Caco-2 (cell line): Measurements from ENCODE around the gene ABCA4. TPM values are rescaled to one million over a fixed set of nuclear protein-coding genes. Genes with fewer than 3 reads are reported as not detected.
A peak's percentile ranks its signal among the peaks of the same experiment; 100 is the strongest.

Source experiments
- BruUV-seq: library from RNA; stranded (reverse); fragments of 400-500 nt; replicated peaks from 2 replicates; lab custom pipeline; 2021; lab: Mats Ljungman, UMichigan
- CTCF ChIA-PET: fragments of 300-600 bp; sonication (Branson Sonifier 250); formaldehyde crosslinking; loops from one replicate; lab custom pipeline; 2022; ENCODE audit warnings: antibody characterized with exemption; lab: Charles Lee
- POLR2A ChIA-PET: fragments of 300-600 bp; sonication (Branson Sonifier 250); formaldehyde crosslinking; loops from one replicate; lab custom pipeline; 2022; ENCODE audit warnings: antibody characterized with exemption; lab: Charles Lee
- DNase-seq, 2 experiments: peaks; one replicate each; pipeline versions ENCODE4 v3.0.0 to v3.0.0-alpha.2; 2020 to 2022
- H3K27me3 ChIP-seq: replicated peaks from 2 replicates; pipeline ENCODE4 v1.6.0; 2011; ENCODE audit warnings: low read length; ENCODE audit not compliant: control insufficient read depth, insufficient read depth
- H3K36me3 ChIP-seq: 2 replicates; pipeline ENCODE4 v1.5.1; 2011; ENCODE audit warnings: low read length; ENCODE audit not compliant: control insufficient read depth, insufficient read depth
- H3K4me1 ChIP-seq: fragments of 250-450 bp; sonication (Bioruptor Pico); 2 replicates; pipeline ENCODE4 v1.5.1; 2020; ENCODE audit warnings: mild to moderate bottlenecking
- H3K4me3 ChIP-seq: 2 replicates; pipeline ENCODE4 v1.5.1; 2011; ENCODE audit warnings: low read depth, mild to moderate bottlenecking, control low read depth, low read length
- H3K9me3 ChIP-seq: fragments of 250-450 bp; sonication (Bioruptor Pico); 2 replicates; pipeline ENCODE4 v1.5.1; 2020; ENCODE audit warnings: mild to moderate bottlenecking, moderate library complexity
- H3K27ac Mint-ChIP-seq: one replicate; pipeline ENCODE4 v1.8.0; 2022; ENCODE audit warnings: mixed read lengths; ENCODE audit not compliant: unreplicated experiment
- H3K27me3 Mint-ChIP-seq: one replicate; pipeline ENCODE4 v1.8.0; 2022; ENCODE audit warnings: mixed read lengths; ENCODE audit not compliant: insufficient read depth, unreplicated experiment
- H3K36me3 Mint-ChIP-seq: one replicate; pipeline ENCODE4 v1.8.0; 2022; ENCODE audit warnings: mild to moderate bottlenecking, mixed read lengths; ENCODE audit not compliant: insufficient read depth, unreplicated experiment
- H3K4me1 Mint-ChIP-seq: one replicate; pipeline ENCODE4 v1.8.0; 2022; ENCODE audit warnings: low read depth, mixed read lengths; ENCODE audit not compliant: unreplicated experiment
- H3K4me3 Mint-ChIP-seq: one replicate; pipeline ENCODE4 v1.8.0; 2022; ENCODE audit warnings: mild to moderate bottlenecking, moderate library complexity, mixed read lengths; ENCODE audit not compliant: unreplicated experiment
- H3K9me3 Mint-ChIP-seq: one replicate; pipeline ENCODE4 v1.8.0; 2022; ENCODE audit warnings: mixed read lengths; ENCODE audit not compliant: unreplicated experiment
- intact Hi-C: fragments of 100-400 bp; cut with micrococcal nuclease; formaldehyde crosslinking; loops from one replicate; pipeline ENCODE4 v1.10.0; 2022; ENCODE audit not compliant: unreplicated experiment
- total RNA-seq: library from RNA; stranded (reverse); gene quantifications from 2 replicates; pipeline ENCODE4 v1.2.3, GENCODE V29; 2022
- TF ChIP-seq, protein P1 (sequence below), 2 experiments: fragments of 200-600 bp in 1 of 2; IDR thresholded peaks; 1 replicate in 1 of 2; 2 replicates in 1 of 2; pipeline versions ENCODE4 v1.5.1 to v1.8.0; 2011 to 2022; ENCODE audit warnings: antibody characterized with exemption in 1 of 2, control low read depth in 1 of 2, inconsistent platforms in 1 of 2, low read depth in 1 of 2, low read length in 1 of 2, mild to moderate bottlenecking in 1 of 2, moderate library complexity in 1 of 2; ENCODE audit not compliant: insufficient read depth in 1 of 2, severe bottlenecking in 1 of 2, unreplicated experiment in 1 of 2

ABCA4 gene
- total RNA-seq, 1 experiment from 2014 or later: 1.8 TPM

DNA sequence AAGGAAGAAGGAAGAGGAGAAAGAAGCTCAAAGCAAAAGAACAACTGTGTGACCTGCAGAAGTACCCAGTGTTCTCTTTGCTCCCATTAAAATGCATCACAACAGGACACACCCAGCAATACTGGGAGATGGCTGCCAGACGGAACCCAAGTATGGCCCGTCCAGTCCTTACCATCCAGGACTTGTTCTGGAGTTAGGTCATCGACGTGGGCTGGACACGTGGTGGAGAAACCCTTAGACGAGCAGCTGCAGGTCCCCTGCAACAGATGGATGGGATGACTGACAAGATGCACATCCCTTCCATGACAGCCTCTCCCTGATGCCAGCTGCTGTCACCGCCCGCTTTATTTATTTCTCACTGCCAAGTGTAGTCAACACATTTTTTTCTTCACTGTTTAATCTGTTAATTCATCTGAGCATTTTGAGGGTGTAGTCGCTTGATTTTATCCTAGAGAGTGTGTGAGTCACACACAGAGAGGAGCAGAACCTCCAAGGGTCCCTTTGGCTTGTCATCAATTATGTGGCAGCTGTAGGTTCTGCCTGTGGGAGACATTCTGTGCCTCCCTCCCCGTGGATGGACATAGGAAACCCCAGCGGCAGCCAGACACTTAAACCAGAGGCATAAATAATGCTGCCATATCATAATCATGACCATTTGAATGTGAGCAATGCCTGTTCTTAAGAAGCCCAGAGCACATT is 80.9 kb downstream of the ABCA4 start:
- H3K4me3 ChIP-seq: no peak overlapping the region
- Mint-ChIP-seq H3K9me3 (no peaks in the 10 kb centered on the region), H3K4me3 (no peak overlapping the region), H3K27me3 (no peaks in the 10 kb centered on the region), H3K4me1 (peaks cover 6% of the 10 kb centered on the region), H3K36me3 (no peaks in the 10 kb centered on the region), H3K27ac (no peak overlapping the region)
- H3K36me3 ChIP-seq: no peaks in the 10 kb centered on the region
- TF ChIP-seq, protein P1, sequence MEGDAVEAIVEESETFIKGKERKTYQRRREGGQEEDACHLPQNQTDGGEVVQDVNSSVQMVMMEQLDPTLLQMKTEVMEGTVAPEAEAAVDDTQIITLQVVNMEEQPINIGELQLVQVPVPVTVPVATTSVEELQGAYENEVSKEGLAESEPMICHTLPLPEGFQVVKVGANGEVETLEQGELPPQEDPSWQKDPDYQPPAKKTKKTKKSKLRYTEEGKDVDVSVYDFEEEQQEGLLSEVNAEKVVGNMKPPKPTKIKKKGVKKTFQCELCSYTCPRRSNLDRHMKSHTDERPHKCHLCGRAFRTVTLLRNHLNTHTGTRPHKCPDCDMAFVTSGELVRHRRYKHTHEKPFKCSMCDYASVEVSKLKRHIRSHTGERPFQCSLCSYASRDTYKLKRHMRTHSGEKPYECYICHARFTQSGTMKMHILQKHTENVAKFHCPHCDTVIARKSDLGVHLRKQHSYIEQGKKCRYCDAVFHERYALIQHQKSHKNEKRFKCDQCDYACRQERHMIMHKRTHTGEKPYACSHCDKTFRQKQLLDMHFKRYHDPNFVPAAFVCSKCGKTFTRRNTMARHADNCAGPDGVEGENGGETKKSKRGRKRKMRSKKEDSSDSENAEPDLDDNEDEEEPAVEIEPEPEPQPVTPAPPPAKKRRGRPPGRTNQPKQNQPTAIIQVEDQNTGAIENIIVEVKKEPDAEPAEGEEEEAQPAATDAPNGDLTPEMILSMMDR (IDR thresholded peaks at IDR 0.05; ENCODE audit: insufficient read depth in 1 of 2, low read depth in 1 of 2, low read length in 1 of 2, severe bottlenecking in 1 of 2, unreplicated experiment in 1 of 2): no peak
- H3K9me3 ChIP-seq: no peaks in the 10 kb centered on the region
- intact Hi-C loops: no loop called here
- CTCF ChIA-PET: interaction anchor here (0.6 to 3.2 kb wide), 12 partner anchors 12 to 423 kb away, joined by 3 to 33 read pairs (median 4); no protein-coding TSS in a partner anchor
- H3K4me1 ChIP-seq: 0 out of 2 replicates have a peak, but pooled peaks cover 7% of the 10 kb centered on the region
- POLR2A ChIA-PET: no interaction called here
- no peaks in the 10 kb centered on the region for H3K27me3 ChIP-seq
- BruUV-seq: no TSS peak
- no peak for DNase-seq

GRCh38 chr1:94039514-94039870 is 81.5 kb downstream of the ABCA4 start:
- TF ChIP-seq, protein P1 (IDR thresholded peaks at IDR 0.05; ENCODE audit: insufficient read depth in 1 of 2, low read depth in 1 of 2, low read length in 1 of 2, severe bottlenecking in 1 of 2, unreplicated experiment in 1 of 2): peak; percentile 78 to 81
- Mint-ChIP-seq H3K27me3 (no peaks in the 10 kb centered on the region), H3K4me1 (peaks cover 6% of the 10 kb centered on the region), H3K9me3 (no peaks in the 10 kb centered on the region), H3K4me3 (no peak overlapping the region), H3K36me3 (no peaks in the 10 kb centered on the region), H3K27ac (no peak overlapping the region)
- Histone ChIP-seq H3K27me3 (no peaks in the 10 kb centered on the region), H3K36me3 (no peaks in the 10 kb centered on the region), H3K9me3 (no peaks in the 10 kb centered on the region), H3K4me3 (no peak overlapping the region), H3K4me1 (0 out of 2 replicates have a peak, but pooled peaks cover 5% of the 10 kb centered on the region)
- ChIA-PET POLR2A (no interaction called here), CTCF (interaction anchor here (0.6 to 3.2 kb wide), 12 partner anchors 11 to 424 kb away, joined by 3 to 33 read pairs (median 4); no protein-coding TSS in a partner anchor)
- no TSS peak for BruUV-seq
- peak; percentile 66 to 69 for DNase-seq
- intact Hi-C loops: no loop called here

- intact Hi-C loops: no loop called here
- H3K36me3 Mint-ChIP-seq: no peaks in the 10 kb centered on the region
- POLR2A ChIA-PET: no interaction called here
These were observed 82.4 kb downstream of the ABCA4 start for GRCh38 chr1:94038511-94038910.

More at GRCh38 chr1:94038511-94038910, 82.4 kb downstream of the ABCA4 start:
- Mint-ChIP-seq H3K4me3 (no peak overlapping the region), H3K27me3 (no peaks in the 10 kb centered on the region), H3K27ac (no peak overlapping the region), H3K9me3 (no peaks in the 10 kb centered on the region), H3K4me1 (peaks cover 16% of the 10 kb centered on the region)
- no peak for DNase-seq
- CTCF ChIA-PET: interaction anchor here (0.6 to 3.2 kb wide), 3 partner anchors 13 to 297 kb away, joined by 8 to 33 read pairs (median 17); no protein-coding TSS in a partner anchor
- TF ChIP-seq, protein P1 (IDR thresholded peaks at IDR 0.05; ENCODE audit: insufficient read depth in 1 of 2, low read depth in 1 of 2, low read length in 1 of 2, severe bottlenecking in 1 of 2, unreplicated experiment in 1 of 2): no peak
- no peaks in the 10 kb centered on the region for H3K36me3 ChIP-seq
- no TSS peak for BruUV-seq
- peaks cover 9% of the 10 kb centered on the region; the same call in 1 of the 2 replicates for H3K4me1 ChIP-seq
- H3K27me3 ChIP-seq: no peaks in the 10 kb centered on the region
- H3K4me3 ChIP-seq: no peak overlapping the region
- no peaks in the 10 kb centered on the region for H3K9me3 ChIP-seq
